Endothelial cell of umbilical vein (primary cell): ENCODE results near the gene SYDE2. TPM values are rescaled to one million over a fixed set of nuclear protein-coding genes. Genes with fewer than 3 reads are reported as not detected.

ENCODE experiments used
- BruUV-seq: library from RNA; stranded (reverse); fragments of 400-500 nt; replicated peaks from 2 replicates; lab custom pipeline; 2021; lab: Mats Ljungman, UMichigan
- CTCF ChIA-PET: fragments of 300-600, 350-600 bp; sonication (Branson Sonifier 250); formaldehyde crosslinking; loops from one replicate; lab custom pipeline; 2021; ENCODE audit warnings: antibody characterized with exemption, inconsistent platforms; lab: Charles Lee
- POLR2A ChIA-PET: fragments of 300-600, 350-600 bp; sonication (Branson Sonifier 250); formaldehyde crosslinking; loops from one replicate; lab custom pipeline; 2021; ENCODE audit warnings: antibody characterized with exemption, inconsistent platforms; lab: Charles Lee
- DNase-seq: peaks from one replicate; pipeline ENCODE4 v3.0.0-alpha.2; 2011; ENCODE audit warnings: low read depth, low spot score
- FAIRE-seq: peaks from 2 replicates; lab custom pipeline; 2011; peaks lifted over from hg19 to GRCh38; lab: Jason Lieb, UNC
- H2AFZ ChIP-seq: 2 replicates; pipeline ENCODE4 v1.6.0; 2012; ENCODE audit warnings: low read depth, low read length, control low read depth, inconsistent platforms
- H3K27ac ChIP-seq: 2 replicates; pipeline ENCODE4 v1.5.1; 2011; ENCODE audit warnings: low read depth, mild to moderate bottlenecking, control low read depth, low read length, moderate library complexity; ENCODE audit not compliant: insufficient read depth
- H3K27me3 ChIP-seq, 2 experiments: 2 replicates each; pipeline versions ENCODE4 v1.6.0 to v1.6.1; 2011; ENCODE audit warnings: low read length in 2 of 2, mixed read lengths in 1 of 2; ENCODE audit not compliant: control insufficient read depth in 2 of 2, insufficient read depth in 2 of 2
- H3K36me3 ChIP-seq, 2 experiments: 2 replicates in 1 of 2; 3 replicates in 1 of 2; pipeline ENCODE4 v1.5.1; 2011; ENCODE audit warnings: low read length in 2 of 2, mild to moderate bottlenecking in 1 of 2, moderate library complexity in 1 of 2; ENCODE audit not compliant: control insufficient read depth in 2 of 2, insufficient read depth in 2 of 2; ENCODE audit errors: extremely low read depth in 1 of 2
- H3K4me1 ChIP-seq: 3 replicates; pipeline ENCODE4 v1.5.1; 2011; ENCODE audit warnings: mild to moderate bottlenecking, low read length; ENCODE audit not compliant: control insufficient read depth, insufficient read depth; ENCODE audit errors: extremely low read depth
- H3K4me2 ChIP-seq: 2 replicates; pipeline ENCODE4 v1.6.1; 2011; ENCODE audit warnings: low read length, control low read depth, mixed read lengths; ENCODE audit not compliant: insufficient read depth
- H3K4me3 ChIP-seq, 3 experiments: fragments of 200-600 bp in 1 of 3; sonication (generic), shearing (Covaris generic) in 1 of 3; replicated peaks in 1 of 3; 2 replicates each; pipeline ENCODE4 v1.5.1; 2011 to 2016; ENCODE audit warnings: control low read depth in 3 of 3, low read length in 3 of 3, mild to moderate bottlenecking in 2 of 3, inconsistent platforms in 1 of 3, low read depth in 1 of 3, moderate library complexity in 1 of 3; ENCODE audit not compliant: insufficient read depth in 1 of 3
- H3K79me2 ChIP-seq: 2 replicates; pipeline ENCODE4 v1.6.0; 2012; ENCODE audit warnings: low read length, inconsistent platforms; ENCODE audit not compliant: control insufficient read depth, insufficient read depth
- H3K9ac ChIP-seq: replicated peaks from 2 replicates; pipeline ENCODE3; 2011; ENCODE audit warnings: low read length, control low read depth; ENCODE audit not compliant: insufficient read depth; ENCODE audit errors: extremely low read depth
- H3K9me1 ChIP-seq: replicated peaks from 3 replicates; pipeline ENCODE4 v1.6.0; 2011; ENCODE audit warnings: mild to moderate bottlenecking, low read length; ENCODE audit not compliant: control insufficient read depth, insufficient read depth; ENCODE audit errors: extremely low read depth
- H3K9me3 ChIP-seq: replicated peaks from 2 replicates; pipeline ENCODE4 v1.5.1; 2012; ENCODE audit warnings: low read length, inconsistent platforms; ENCODE audit not compliant: control insufficient read depth, insufficient read depth
- H4K20me1 ChIP-seq: replicated peaks from 2 replicates; pipeline ENCODE3; 2011; ENCODE audit warnings: mild to moderate bottlenecking, low read length; ENCODE audit not compliant: control insufficient read depth, insufficient read depth; ENCODE audit errors: extremely low read depth
- CTCF ChIP-seq, 2 donors: IDR thresholded peaks; 1 replicate in 1 of 2; 2 replicates in 1 of 2; pipeline ENCODE4 v1.5.1; 2011; ENCODE audit warnings: low read length in 2 of 2, mild to moderate bottlenecking in 2 of 2, moderate library complexity in 2 of 2, control low read depth in 1 of 2, inconsistent platforms in 1 of 2, low read depth in 1 of 2; ENCODE audit not compliant: insufficient read depth in 1 of 2; ENCODE audit errors: extremely low read depth in 1 of 2
- EZH2 ChIP-seq: IDR thresholded peaks from 2 replicates; pipeline ENCODE4 v1.6.1; 2012; ENCODE audit warnings: borderline replicate concordance, low read depth, mild to moderate bottlenecking, moderate library complexity, low read length, inconsistent platforms; ENCODE audit not compliant: severe bottlenecking
- FOS ChIP-seq: IDR thresholded peaks from 2 replicates; pipeline ENCODE4 v1.6.1; 2011; ENCODE audit warnings: mild to moderate bottlenecking, low read length, moderate library complexity, borderline replicate concordance; ENCODE audit not compliant: insufficient read depth
- GATA2 ChIP-seq: IDR thresholded peaks from 2 replicates; pipeline ENCODE4 v1.7.0; 2011; ENCODE audit warnings: low read depth, mild to moderate bottlenecking, moderate library complexity, mixed read lengths, low read length; ENCODE audit not compliant: insufficient read length, insufficient read depth
- MAX ChIP-seq: IDR thresholded peaks from 2 replicates; pipeline ENCODE4 v1.6.1; 2011; ENCODE audit not compliant: insufficient read depth, insufficient read length
- MYC ChIP-seq: IDR thresholded peaks from one replicate; pipeline ENCODE4 v1.6.1; 2011; ENCODE audit warnings: mild to moderate bottlenecking, low read depth, low read length
- POLR2AphosphoS5 ChIP-seq: IDR thresholded peaks from 2 replicates; pipeline ENCODE4 v1.6.1; 2012; ENCODE audit warnings: low read depth, mild to moderate bottlenecking, control low read depth, low read length, moderate library complexity; ENCODE audit not compliant: insufficient read depth
- dilution Hi-C: fragments of 300-500 bp; cut with MboI; formaldehyde crosslinking; loops from one replicate; pipeline ENCODE4 v1.15.0; 2019; ENCODE audit warnings: low sequenced_read_pairs; ENCODE audit not compliant: extremely low pct_ligation_motif_present
- intact Hi-C: fragments of 100-400 bp; cut with micrococcal nuclease; formaldehyde crosslinking; loops from one replicate; pipeline ENCODE4 v1.10.0; 2022
- polyA plus RNA-seq, 4 experiments: library from polyadenylated mRNA; depleted of rRNA in 3 of 4; stranded (reverse) in 3 of 4; unstranded in 1 of 4; fragments of >200 nt; gene quantifications; 2 replicates each; pipeline versions ENCODE4 v1.2.1 to v1.2.3, GENCODE V29; 2011 to 2012; ENCODE audit warnings: missing spikeins in 1 of 4
- total RNA-seq: library from RNA; stranded (reverse); gene quantifications from 2 replicates; pipeline ENCODE4 v1.2.3, GENCODE V29; 2021

The SYDE2 gene
- total and polyA plus RNA-seq, 2 donors (not counting 3 experiments of a cell fraction or from before 2014, with no cell fraction given): 0.52 to 3.1 TPM

- FAIRE-seq (no peak), DNase-seq (no peak)
- ChIA-PET CTCF (no interaction called here), POLR2A (no interaction called here)
- H3K27ac ChIP-seq: no peak overlapping the region
- no peak overlapping the region for H3K9ac ChIP-seq
- no peaks in the 10 kb centered on the region for H3K4me1 ChIP-seq
- intact Hi-C loops: no loop called here
- no peaks in the 10 kb centered on the region for H3K36me3 ChIP-seq
- H3K79me2 ChIP-seq: no peaks in the 10 kb centered on the region
- TF ChIP-seq GATA2 (no peak), MAX (no peak), CTCF (IDR thresholded peaks at IDR 0.05; ENCODE audit: extremely low read depth in 1 of 2, insufficient read depth in 1 of 2, low read depth in 1 of 2, low read length in 2 of 2) (no peak), MYC (no peak), EZH2 (no peak), FOS (no peak), POLR2AphosphoS5 (no peak)
- H4K20me1 ChIP-seq: no peaks in the 10 kb centered on the region
- no peaks in the 10 kb centered on the region for H3K27me3 ChIP-seq
- no peak overlapping the region for H2AFZ ChIP-seq
- H3K9me3 ChIP-seq: no peaks in the 10 kb centered on the region
- no peaks in the 10 kb centered on the region for H3K9me1 ChIP-seq
- no peak overlapping the region for H3K4me2 ChIP-seq
- BruUV-seq: no TSS peak
- dilution Hi-C loops: no loop called here
- H3K4me3 ChIP-seq: no peak overlapping the region
Observed at GRCh38 chr1:85151446-85151845, 49.4 kb downstream of the SYDE2 start.
